Cerebellar cortex (tissue), 1 donor: ENCODE results near the gene EHBP1L1.
"Not testable (repeated sequence)": the region's sequence is repeated elsewhere in the genome, so short reads cannot be mapped to it uniquely, and the experiment has no call there.

ENCODE experiments used
- DNase-seq: peaks from one replicate; pipeline ENCODE4 v3.0.0-alpha.2; 2015; ENCODE audit warnings: low spot score

The EHBP1L1 gene

GRCh38 chr11:65560555-65561418 lies 15.1 kb upstream of the EHBP1L1 start:
- DNase-seq, result peak; percentile 66

- DNase-seq, result no peak
Measured at GRCh38 chr11:65562020-65562419, 13.8 kb upstream of the EHBP1L1 start.

DNA sequence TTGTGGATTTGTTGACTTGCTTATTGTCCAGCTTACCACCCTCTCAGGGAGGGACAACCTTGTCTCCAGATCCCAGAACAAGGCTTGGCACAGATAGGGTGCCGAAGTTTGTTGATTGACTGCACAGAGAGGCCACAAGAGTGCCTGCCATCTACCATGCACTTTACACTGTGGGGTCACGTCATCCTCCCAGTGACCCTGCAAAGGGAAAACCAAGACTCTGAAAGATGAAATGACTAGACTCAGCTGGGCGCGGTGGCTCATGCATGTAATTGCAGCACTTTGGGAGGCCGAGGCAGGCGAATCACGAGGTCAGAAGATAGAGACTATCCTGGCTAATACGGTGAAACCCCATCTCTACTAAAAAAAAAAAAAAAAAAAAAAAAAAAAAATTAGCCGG lies 13.1 kb upstream of the EHBP1L1 start:
- DNase-seq, result no peak

DNA sequence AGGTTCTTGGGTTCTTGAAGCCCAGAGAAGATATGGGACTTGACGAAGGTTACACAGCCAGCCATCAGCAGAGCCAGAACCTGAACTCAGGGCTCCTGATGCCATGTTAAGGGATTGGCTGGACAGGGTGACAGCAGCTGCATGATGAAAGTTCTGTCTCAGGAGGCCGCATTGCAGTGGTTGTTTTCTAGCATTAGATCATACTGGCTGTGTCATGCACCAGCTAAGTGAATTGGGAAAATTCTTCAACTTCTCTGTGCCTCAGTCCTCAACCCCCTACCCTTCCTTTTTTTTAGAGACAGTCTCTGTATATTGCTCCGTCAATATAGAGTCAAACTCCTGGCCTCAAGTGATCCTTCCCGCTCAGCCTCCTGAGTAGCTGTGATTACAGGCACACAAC lies 12.3 kb upstream of the EHBP1L1 start:
- DNase-seq, result no peak

DNA sequence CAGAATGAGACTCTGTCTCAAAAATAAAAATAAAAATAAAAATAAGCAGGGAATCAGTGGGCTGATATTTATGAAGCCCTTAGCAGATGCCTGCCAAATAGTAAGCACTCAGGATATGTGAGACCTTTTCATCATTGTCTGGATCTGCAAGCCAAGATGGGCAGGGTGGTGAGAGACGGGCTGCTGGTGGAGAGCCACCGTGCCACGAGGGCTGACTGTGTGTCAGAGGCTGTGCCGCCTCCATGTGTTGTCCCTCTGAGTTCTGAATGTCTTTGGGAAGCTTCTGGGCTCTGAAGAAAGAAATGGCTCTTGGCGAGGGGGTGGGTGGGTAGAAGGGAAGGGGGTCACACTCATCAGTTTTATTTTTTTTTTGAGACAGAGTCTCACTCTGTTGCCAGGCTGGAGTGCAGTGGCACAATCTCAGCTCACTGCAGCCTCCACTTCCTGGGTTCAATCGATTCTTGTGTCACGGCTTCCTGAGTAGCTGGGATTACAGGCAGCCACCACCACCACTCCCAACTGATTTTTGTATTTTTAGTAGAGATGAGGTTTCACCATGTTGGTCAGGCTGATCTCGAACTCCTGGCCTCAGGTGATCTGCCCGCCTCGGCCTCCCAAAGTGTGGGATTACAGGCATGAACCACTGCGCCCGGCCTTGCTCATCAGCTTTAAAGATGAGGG lies 10.8 kb upstream of the EHBP1L1 start:
- DNase-seq, result not testable (repeated sequence)

DNA sequence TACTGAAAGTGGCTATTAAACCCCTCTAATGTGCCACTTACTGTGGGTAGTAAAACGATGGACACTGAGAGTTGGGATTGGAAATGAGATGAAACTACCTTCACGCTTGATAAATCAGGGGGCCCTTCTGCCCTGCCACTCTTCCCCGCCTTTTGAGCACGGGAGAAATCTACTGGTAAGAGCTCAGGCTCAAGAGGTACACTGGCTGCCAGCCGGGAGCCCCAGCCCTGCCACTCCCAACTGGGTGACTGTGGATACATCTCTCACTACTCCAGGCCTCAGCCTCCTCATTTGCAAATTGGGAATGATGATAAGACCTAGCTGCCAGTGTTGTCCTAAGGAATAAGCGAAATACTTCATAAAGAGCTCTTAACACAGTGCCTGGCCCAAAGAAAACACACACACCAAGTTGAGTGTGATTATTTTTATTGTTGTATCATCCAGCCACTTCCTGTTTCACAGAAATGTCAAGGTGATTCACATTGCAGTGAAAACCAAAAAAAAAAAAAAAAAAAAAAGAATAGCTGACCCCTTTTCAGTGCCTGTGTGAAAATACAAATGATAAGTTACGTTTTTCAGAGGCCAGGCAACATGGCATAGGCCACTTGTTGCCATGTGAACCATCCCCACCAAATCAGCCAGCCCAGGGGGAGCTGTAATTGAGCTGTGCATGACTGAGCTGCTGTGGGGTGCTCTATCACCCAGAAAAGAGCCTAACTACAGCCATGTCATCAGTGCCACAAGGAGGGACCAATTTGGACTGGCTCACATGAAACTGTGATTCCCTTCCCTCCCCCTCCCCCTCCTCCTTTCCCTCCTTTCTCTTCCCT lies 10.0 kb upstream of the EHBP1L1 start:
- DNase-seq, result no peak

- no peak for DNase-seq
Measured at GRCh38 chr11:65569164-65569972, 6.5 kb upstream of the EHBP1L1 start.

GRCh38 chr11:65569973-65570918 lies 5.6 kb upstream of the EHBP1L1 start, which contains the start of gene ZNRD2:
Gene ZNRD2 (plus strand): TSS chr11:65570477. CDS start chr11:65570492, 15 bp downstream.
- DNase-seq, result peak; percentile 98

DNA sequence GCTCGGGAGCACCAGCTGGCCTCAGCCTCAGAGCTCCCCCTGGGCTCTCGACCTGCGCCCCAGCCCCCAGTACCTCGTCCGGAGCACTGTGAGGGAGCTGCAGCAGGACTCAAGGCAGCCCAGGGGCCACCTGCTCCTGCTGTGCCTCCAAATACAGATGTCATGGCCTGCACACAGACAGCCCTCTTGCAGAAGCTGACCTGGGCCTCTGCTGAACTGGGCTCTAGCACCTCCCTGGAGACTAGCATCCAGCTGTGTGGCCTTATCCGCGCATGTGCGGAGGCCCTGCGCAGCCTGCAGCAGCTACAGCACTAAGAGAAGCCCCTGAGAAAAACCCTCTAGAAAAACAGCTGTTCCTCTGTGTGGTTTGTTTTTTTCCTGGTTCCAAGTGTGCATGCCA lies 4.4 kb upstream of the EHBP1L1 start:
- no peak for DNase-seq

DNA sequence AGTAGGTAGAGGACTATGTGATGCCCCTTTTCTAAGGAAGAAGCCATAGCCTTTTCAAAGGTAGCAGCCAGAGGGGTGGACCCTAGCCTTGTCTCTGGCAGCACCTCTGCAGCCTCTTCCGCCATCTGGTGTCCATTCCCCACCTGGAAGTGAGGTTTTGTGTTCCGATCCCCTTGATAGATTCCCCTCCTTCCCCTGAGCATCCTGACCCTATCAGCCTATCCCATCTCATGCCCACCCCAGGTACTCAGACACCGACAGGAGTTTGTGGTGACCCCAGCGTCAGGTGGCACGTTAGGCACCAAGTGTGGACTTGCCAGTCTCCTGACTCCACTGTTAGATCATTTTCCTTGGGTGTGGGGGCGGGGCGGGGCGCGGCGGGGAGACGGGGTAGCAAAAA lies 3.9 kb upstream of the EHBP1L1 start:
- peak; percentile 77 for DNase-seq

DNA sequence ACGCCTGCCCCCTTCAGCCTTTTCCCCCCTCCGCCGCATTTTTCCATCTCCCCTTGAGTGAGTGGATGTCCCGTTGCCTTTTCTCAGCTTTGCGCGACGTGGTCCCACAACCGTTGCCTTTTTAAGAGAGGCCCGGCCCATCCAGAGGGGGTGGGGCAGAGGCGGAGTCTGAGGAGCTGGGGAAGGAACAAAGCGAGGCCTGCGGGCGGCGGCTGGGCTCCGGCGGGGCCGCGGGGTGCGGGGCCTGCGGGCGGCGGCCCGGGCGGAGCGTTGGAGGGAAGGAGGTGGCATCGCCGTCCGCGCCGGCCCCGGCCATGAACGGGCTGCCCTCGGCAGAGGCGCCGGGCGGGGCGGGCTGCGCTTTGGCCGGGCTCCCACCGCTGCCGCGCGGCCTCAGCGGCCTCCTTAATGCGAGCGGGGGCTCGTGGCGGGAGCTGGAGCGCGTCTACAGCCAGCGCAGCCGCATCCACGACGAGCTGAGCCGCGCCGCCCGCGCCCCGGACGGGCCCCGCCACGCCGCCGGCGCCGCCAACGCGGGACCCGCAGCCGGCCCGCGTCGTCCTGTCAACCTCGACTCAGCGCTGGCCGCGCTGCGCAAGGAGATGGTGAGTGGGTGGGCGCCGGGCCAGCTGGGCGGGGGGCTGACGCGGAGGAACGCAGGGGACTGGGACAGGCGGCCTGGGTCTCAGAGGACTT lies 3.3 kb upstream of the EHBP1L1 start, which contains the start of gene FAM89B:
TSS of gene FAM89B (plus strand) at position 183 of the 696 bp plus-strand sequence. CDS start at position 315, 132 bp downstream.
- peak; percentile 92 for DNase-seq

GRCh38 chr11:65573391-65574079 lies 2.3 kb upstream of the EHBP1L1 start:
- no peak for DNase-seq

- peak; percentile 77 for DNase-seq
Measured at GRCh38 chr11:65574109-65574810, 1.6 kb upstream of the EHBP1L1 start.

DNA sequence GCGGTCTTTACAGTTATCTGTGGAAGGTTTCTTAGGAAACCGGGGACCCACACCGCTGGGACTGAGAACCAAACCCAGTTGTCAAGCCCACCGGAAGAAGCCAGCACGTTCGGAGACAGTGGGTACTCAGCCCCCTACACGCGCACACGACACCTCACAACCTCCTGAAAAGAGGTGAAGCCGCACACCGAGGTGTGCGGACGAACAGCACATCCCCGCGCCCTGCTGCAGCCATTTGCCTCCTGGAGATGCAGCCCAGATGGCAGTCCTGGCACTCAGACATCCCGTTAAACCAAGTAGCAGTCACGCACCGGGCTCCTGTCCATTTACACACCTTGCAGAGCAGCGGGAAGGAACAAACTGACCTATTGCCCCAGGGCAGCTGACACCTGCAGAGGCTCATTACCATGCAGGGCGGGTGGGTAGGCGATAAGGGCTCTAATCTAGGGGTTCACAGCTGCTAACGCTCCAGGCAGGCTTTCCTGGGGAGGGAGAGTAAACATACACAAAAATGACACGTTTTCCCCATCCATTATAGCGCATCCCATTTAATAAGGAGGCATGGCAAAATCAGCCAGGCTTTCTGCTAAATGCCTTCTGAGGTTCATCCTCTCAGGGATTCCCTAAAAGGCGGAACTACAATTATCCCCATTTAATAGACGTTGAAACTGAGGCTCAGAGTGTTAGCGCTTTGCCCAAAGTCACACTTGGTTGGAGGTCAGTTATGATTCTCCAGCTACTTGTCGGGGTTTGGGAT lies 864 bp upstream of the EHBP1L1 start:
- peak; percentile 87 for DNase-seq

DNA sequence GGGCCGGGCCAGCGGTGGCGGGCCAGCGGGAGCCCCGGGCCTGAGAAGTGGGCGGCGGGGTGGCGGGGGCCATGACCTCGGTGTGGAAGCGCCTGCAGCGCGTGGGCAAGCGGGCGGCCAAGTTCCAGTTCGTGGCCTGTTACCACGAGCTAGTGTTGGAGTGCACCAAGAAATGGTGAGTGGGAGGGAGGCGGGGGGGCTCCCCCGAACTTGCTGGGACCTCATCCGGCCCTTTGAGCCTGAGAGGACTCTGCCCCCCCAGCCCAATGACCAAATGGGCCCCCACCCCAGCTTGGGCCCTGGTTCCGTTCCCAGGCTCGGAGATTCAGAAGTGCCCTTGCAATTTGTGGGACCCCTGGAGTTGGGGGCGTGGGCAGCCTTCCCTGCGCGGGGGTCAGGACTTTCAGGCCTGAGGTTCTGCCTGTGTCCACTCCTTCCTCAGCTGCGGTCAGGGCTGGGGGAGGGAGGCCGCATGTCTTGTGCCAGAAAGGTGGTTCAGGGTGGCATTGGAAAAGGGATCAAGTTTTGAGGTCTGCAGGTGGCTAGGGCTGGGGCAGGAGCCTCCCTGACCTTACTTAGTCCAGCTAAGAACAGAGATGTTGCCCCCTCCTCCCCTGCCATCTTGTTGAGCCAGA lies 496 bp downstream of the EHBP1L1 start:
- DNase-seq, result no peak

GRCh38 chr11:65576867-65577755 lies 1.3 kb downstream of the EHBP1L1 start:
- no peak for DNase-seq
